ENCODE measurements around the gene ZNF341.

ZNF341 gene

DNA sequence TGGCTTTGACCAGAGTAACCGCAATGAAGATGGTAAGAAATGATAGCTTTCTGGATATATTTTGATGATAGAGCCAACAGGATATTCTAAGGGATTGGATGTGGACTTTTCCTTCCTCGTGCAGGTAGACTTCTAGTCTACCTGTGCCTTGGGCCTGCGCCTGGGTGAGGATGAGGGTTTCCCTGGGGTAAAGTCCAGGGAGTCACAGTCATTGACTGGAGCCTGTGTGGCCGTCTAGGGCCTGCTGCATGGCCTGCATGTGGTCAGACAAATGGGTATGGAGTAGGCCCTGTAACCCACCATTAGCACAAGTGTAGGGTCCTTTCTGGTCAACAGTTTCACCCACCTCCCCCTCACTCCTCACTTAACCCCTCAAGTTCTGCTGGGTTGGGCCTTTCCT lies 66.6 kb downstream of the ZNF341 start:
- Histone ChIP-seq H3K4ac (ENCODE audit: low read length) (no peak overlapping the region), H2BK120ac (ENCODE audit: low read depth, low read length) (no peak overlapping the region), H3K14ac (ENCODE audit: low read length) (no peak overlapping the region), H3K4me1 (ENCODE audit: control insufficient read depth in 2 of 2, insufficient read depth in 1 of 2, low read depth in 1 of 2, low read length in 2 of 2) (no peaks in the 10 kb centered on the region), H3K23ac (ENCODE audit: low read depth, low read length, poor library complexity) (no peak overlapping the region), H3K27me3 (ENCODE audit: control insufficient read depth in 3 of 3, insufficient read depth in 3 of 3, low read depth in 1 of 3, low read length in 3 of 3) (no peaks in the 10 kb centered on the region), H4K8ac (ENCODE audit: low read depth, low read length) (no peak overlapping the region), H4K91ac (ENCODE audit: low read depth, low read length, poor library complexity) (no peak overlapping the region), H2BK5ac (ENCODE audit: low read length) (no peak overlapping the region), H3K4me2 (ENCODE audit: insufficient read depth, low read length, poor library complexity, severe bottlenecking) (no peak overlapping the region), H2BK12ac (ENCODE audit: low read length) (no peak overlapping the region), H2BK15ac (ENCODE audit: low read length) (no peak overlapping the region), H3K9ac (ENCODE audit: low read depth, low read length, poor library complexity) (no peak overlapping the region), H3K18ac (ENCODE audit: low read length) (no peak overlapping the region), H3K79me1 (ENCODE audit: low read depth, low read length) (no peaks in the 10 kb centered on the region), H3K4me3 (ENCODE audit: low read length in 2 of 2) (no peak overlapping the region), H3K9me3 (replicated peaks in 1 of 2; ENCODE audit: control insufficient read depth in 2 of 2, insufficient read depth in 1 of 2, low read depth in 1 of 2, low read length in 2 of 2) (no peaks in the 10 kb centered on the region), H2AK5ac (ENCODE audit: low read depth, low read length) (no peak overlapping the region), H2AFZ (ENCODE audit: low read length) (no peak overlapping the region), H3K36me3 (replicated peaks in 1 of 2; ENCODE audit: control insufficient read depth in 2 of 2, insufficient read depth in 2 of 2, low read length in 2 of 2) (no peaks in the 10 kb centered on the region), H3K27ac (replicated peaks; ENCODE audit: low read length) (no peak overlapping the region)
- WGBS, 2 donors (ENCODE audit: extremely low coverage in 2 of 2, insufficient read length in 2 of 2, insufficient replicate concordance in 1 of 2), result no CpG with 5 or more reads among the region's 4 CpGs
- DNase-seq (ENCODE audit: low spot score), result no peak

DNA sequence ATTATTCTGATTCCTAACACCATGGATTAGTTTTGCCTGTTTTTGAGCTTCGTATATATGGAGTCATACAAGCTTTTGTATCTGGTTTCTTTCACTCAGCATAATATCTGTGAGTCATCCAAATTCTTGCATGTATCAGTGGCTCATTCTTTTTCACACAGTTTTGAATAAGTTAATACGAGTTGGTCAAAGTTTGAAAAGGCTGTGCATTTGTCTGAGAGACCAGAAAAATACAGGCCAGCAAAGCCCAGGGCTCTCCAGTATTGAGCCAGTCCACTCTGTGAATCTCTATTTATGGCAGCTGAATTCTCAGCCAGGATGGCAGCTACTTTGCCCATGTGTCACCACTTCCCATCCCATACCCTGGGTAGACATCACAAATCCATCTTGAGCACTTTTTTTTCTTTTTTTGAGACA lies 72.1 kb downstream of the ZNF341 start:
- no CpG with 5 or more reads among the region's 2 CpGs for WGBS, 2 donors (ENCODE audit: extremely low coverage in 2 of 2, insufficient read length in 2 of 2, insufficient replicate concordance in 1 of 2)
- H2AK5ac ChIP-seq (ENCODE audit: low read depth, low read length), result no peak overlapping the region
- H3K4me1 ChIP-seq (ENCODE audit: control insufficient read depth in 2 of 2, insufficient read depth in 1 of 2, low read depth in 1 of 2, low read length in 2 of 2), result no peaks in the 10 kb centered on the region
- H4K8ac ChIP-seq (ENCODE audit: low read depth, low read length), result no peak overlapping the region
- no peak overlapping the region for H3K27ac ChIP-seq (replicated peaks; ENCODE audit: low read length)
- H2BK5ac ChIP-seq (ENCODE audit: low read length), result no peak overlapping the region
- H3K36me3 ChIP-seq (replicated peaks in 1 of 2; ENCODE audit: control insufficient read depth in 2 of 2, insufficient read depth in 2 of 2, low read length in 2 of 2), result no peaks in the 10 kb centered on the region
- no peaks in the 10 kb centered on the region for H3K9me3 ChIP-seq (replicated peaks in 1 of 2; ENCODE audit: control insufficient read depth in 2 of 2, insufficient read depth in 1 of 2, low read depth in 1 of 2, low read length in 2 of 2)
- H3K9ac ChIP-seq (ENCODE audit: low read depth, low read length, poor library complexity), result no peak overlapping the region
- no peak overlapping the region for H3K4me3 ChIP-seq (ENCODE audit: low read length in 2 of 2)
- no peak overlapping the region for H4K91ac ChIP-seq (ENCODE audit: low read depth, low read length, poor library complexity)
- H2BK15ac ChIP-seq (ENCODE audit: low read length), result no peak overlapping the region
- H2BK12ac ChIP-seq (ENCODE audit: low read length), result no peak overlapping the region
- no peaks in the 10 kb centered on the region for H3K79me1 ChIP-seq (ENCODE audit: low read depth, low read length)
- H2AFZ ChIP-seq (ENCODE audit: low read length), result peak overlapping the region; percentile 13
- no peak overlapping the region for H3K18ac ChIP-seq (ENCODE audit: low read length)
- no peak overlapping the region for H3K4ac ChIP-seq (ENCODE audit: low read length)
- H3K27me3 ChIP-seq (ENCODE audit: control insufficient read depth in 3 of 3, insufficient read depth in 3 of 3, low read depth in 1 of 3, low read length in 3 of 3), result no peaks in the 10 kb centered on the region
- no peak overlapping the region for H2BK120ac ChIP-seq (ENCODE audit: low read depth, low read length)
- H3K4me2 ChIP-seq (ENCODE audit: insufficient read depth, low read length, poor library complexity, severe bottlenecking), result no peak overlapping the region
- no peak overlapping the region for H3K14ac ChIP-seq (ENCODE audit: low read length)
- no peak overlapping the region for H3K23ac ChIP-seq (ENCODE audit: low read depth, low read length, poor library complexity)
- DNase-seq (ENCODE audit: low spot score), result no peak

DNA sequence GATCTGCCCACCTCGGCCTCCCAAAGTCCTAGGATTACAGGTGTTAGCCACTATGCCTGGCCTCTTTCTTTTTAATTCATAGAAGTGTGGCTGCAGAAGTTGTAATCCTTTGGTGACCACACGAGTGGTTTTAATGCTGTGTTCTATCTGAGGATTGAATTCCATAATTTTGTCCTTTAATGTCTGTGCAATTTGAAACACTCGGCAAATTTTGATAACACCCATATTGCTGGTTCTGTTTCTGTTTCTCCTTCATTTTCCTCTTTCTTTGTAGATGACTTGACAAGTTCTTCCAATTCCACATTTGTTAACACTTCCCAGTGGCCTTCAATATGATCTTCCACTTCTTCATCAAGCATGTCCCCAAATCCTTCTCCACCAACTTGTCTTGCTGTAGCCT lies 76.6 kb downstream of the ZNF341 start:
- Histone ChIP-seq H3K4ac (ENCODE audit: low read length) (no peak overlapping the region), H2BK12ac (ENCODE audit: low read length) (no peak overlapping the region), H4K8ac (ENCODE audit: low read depth, low read length) (no peak overlapping the region), H3K4me3 (ENCODE audit: low read length in 2 of 2) (no peak overlapping the region), H3K23ac (ENCODE audit: low read depth, low read length, poor library complexity) (no peak overlapping the region), H2BK15ac (ENCODE audit: low read length) (no peak overlapping the region), H3K36me3 (replicated peaks in 1 of 2; ENCODE audit: control insufficient read depth in 2 of 2, insufficient read depth in 2 of 2, low read length in 2 of 2) (no peaks in the 10 kb centered on the region), H3K27me3 (ENCODE audit: control insufficient read depth in 3 of 3, insufficient read depth in 3 of 3, low read depth in 1 of 3, low read length in 3 of 3) (no peaks in the 10 kb centered on the region), H2AK5ac (ENCODE audit: low read depth, low read length) (no peak overlapping the region), H3K18ac (ENCODE audit: low read length) (no peak overlapping the region), H4K91ac (ENCODE audit: low read depth, low read length, poor library complexity) (no peak overlapping the region), H3K79me1 (ENCODE audit: low read depth, low read length) (peaks cover 4% of the 10 kb centered on the region), H3K4me2 (ENCODE audit: insufficient read depth, low read length, poor library complexity, severe bottlenecking) (no peak overlapping the region), H3K9ac (ENCODE audit: low read depth, low read length, poor library complexity) (no peak overlapping the region), H3K9me3 (replicated peaks in 1 of 2; ENCODE audit: control insufficient read depth in 2 of 2, insufficient read depth in 1 of 2, low read depth in 1 of 2, low read length in 2 of 2) (no peaks in the 10 kb centered on the region), H2BK120ac (ENCODE audit: low read depth, low read length) (no peak overlapping the region), H3K14ac (ENCODE audit: low read length) (no peak overlapping the region), H3K27ac (replicated peaks; ENCODE audit: low read length) (no peak overlapping the region), H3K4me1 (ENCODE audit: control insufficient read depth in 2 of 2, insufficient read depth in 1 of 2, low read depth in 1 of 2, low read length in 2 of 2) (peaks cover 4 to 5% of the 10 kb centered on the region in 2 donors), H2AFZ (ENCODE audit: low read length) (no peak overlapping the region), H2BK5ac (ENCODE audit: low read length) (no peak overlapping the region)
- no peak for DNase-seq (ENCODE audit: low spot score)
- no CpG with 5 or more reads among the region's 3 CpGs for WGBS, 2 donors (ENCODE audit: extremely low coverage in 2 of 2, insufficient read length in 2 of 2, insufficient replicate concordance in 1 of 2)

DNA sequence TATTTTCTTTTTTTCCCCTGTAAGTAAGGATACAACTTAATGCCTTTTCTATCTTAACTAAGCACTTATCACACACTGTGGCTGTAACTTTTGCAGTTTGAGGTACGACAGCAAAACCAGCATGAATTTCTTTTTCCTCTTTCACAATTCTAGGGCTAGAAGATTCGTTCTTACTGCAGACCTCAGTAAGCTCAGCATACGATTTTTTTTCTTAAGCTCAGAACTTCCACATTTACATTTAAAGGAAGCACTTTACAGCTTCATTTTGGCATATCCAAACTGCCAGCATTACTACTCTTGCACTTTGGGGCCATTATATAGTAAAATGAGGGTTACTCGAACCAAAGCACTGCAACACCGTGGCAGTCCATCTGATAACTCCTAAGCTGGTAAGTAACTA lies 78.5 kb downstream of the ZNF341 start:
- Histone ChIP-seq H2AFZ (ENCODE audit: low read length) (peak overlapping the region; percentile 63), H3K14ac (ENCODE audit: low read length) (no peak overlapping the region), H3K27me3 (ENCODE audit: control insufficient read depth in 3 of 3, insufficient read depth in 3 of 3, low read depth in 1 of 3, low read length in 3 of 3) (no peaks in the 10 kb centered on the region), H3K27ac (replicated peaks; ENCODE audit: low read length) (no peak overlapping the region), H3K36me3 (replicated peaks in 1 of 2; ENCODE audit: control insufficient read depth in 2 of 2, insufficient read depth in 2 of 2, low read length in 2 of 2) (peaks cover 0 to 6% of the 10 kb centered on the region in 2 donors), H2BK12ac (ENCODE audit: low read length) (no peak overlapping the region), H3K9me3 (replicated peaks in 1 of 2; ENCODE audit: control insufficient read depth in 2 of 2, insufficient read depth in 1 of 2, low read depth in 1 of 2, low read length in 2 of 2) (no peaks in the 10 kb centered on the region), H3K4me2 (ENCODE audit: insufficient read depth, low read length, poor library complexity, severe bottlenecking) (no peak overlapping the region), H3K23ac (ENCODE audit: low read depth, low read length, poor library complexity) (no peak overlapping the region), H3K79me1 (ENCODE audit: low read depth, low read length) (peaks cover 10% of the 10 kb centered on the region), H4K91ac (ENCODE audit: low read depth, low read length, poor library complexity) (no peak overlapping the region), H2AK5ac (ENCODE audit: low read depth, low read length) (no peak overlapping the region), H2BK5ac (ENCODE audit: low read length) (no peak overlapping the region), H3K9ac (ENCODE audit: low read depth, low read length, poor library complexity) (no peak overlapping the region), H2BK120ac (ENCODE audit: low read depth, low read length) (no peak overlapping the region), H3K4ac (ENCODE audit: low read length) (no peak overlapping the region), H4K8ac (ENCODE audit: low read depth, low read length) (no peak overlapping the region), H3K4me1 (ENCODE audit: control insufficient read depth in 2 of 2, insufficient read depth in 1 of 2, low read depth in 1 of 2, low read length in 2 of 2) (peaks cover 5% of the 10 kb centered on the region in 2 donors), H2BK15ac (ENCODE audit: low read length) (no peak overlapping the region), H3K18ac (ENCODE audit: low read length) (no peak overlapping the region), H3K4me3 (ENCODE audit: low read length in 2 of 2) (peak overlapping the region in 1 of 2 donors; percentile 3)
- WGBS, 2 donors (ENCODE audit: extremely low coverage in 2 of 2, insufficient read length in 2 of 2, insufficient replicate concordance in 1 of 2), result no CpG with 5 or more reads among the region's 5 CpGs
- DNase-seq (ENCODE audit: low spot score), result no peak
